Stimulated activated CD8-positive, alpha-beta memory T cell treated with anti-CD3 and anti-CD28 coated beads, Interleukin-2, amount 100 ng/mL, for 1 hour (primary cell): ENCODE measurements around the gene ZNF358.
"Not testable (repeated sequence)": the region's sequence is repeated elsewhere in the genome, so short reads cannot be mapped to it uniquely, and the experiment has no call there.

Source experiments
- DNase-seq, 2 donors: peaks; one replicate each; pipeline ENCODE4 v3.0.0-alpha.2; 2020; ENCODE audit warnings: low read depth in 2 of 2

Gene ZNF358

DNA sequence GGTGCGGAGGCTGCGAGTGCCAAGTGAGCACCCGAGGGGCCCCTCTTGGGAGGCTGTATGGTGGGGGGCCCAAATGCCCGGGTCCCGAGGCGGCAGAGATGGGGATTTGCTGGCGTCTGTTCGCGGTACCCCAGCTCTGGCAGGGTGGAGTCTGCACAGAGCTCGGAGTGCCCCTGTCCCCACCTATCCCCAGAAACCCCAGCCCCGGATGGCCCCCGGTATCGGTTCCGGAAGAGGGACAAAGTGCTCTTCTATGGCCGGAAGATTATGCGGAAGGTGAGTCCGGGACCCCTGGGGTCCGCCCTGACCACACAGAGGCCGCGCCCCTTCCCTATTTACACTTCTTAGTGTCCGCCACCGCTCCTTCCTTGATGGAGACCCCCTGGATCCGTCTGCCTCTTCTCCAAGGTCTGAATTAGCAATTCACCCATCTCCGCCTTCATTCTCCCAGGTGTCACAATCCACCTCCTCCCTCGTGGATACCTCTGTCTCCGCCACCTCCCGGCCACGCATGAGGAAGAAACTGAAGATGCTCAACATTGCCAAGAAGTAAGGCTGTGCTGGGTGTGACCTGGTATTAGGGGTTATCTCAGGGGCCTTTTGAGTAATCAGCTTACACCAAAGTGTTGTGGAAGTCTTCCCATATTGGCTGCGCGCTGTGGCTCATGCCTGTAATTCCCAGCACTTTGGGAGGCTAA, 20.2 kb downstream of the ZNF358 start:
- no peak for DNase-seq

DNA sequence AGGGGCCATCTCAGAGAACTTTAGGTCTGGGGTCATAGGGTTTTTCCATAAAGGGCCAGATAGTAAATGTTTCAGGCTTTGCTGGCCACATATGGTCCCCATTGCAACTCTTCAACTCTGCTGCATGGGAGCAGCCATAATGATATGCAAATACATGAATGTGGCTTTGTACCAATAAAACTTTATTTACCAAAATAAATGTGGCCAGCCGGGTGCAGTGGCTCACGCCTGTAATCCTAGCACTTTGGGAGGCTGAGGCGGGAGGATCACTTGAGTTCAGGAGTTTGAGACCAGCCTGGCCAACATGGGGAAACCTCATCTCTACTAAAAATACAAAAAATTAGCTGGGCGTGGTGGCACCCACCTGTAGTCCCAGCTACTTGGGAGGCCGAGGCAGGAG, 23.1 kb downstream of the ZNF358 start:
- DNase-seq: not testable (repeated sequence)

DNA sequence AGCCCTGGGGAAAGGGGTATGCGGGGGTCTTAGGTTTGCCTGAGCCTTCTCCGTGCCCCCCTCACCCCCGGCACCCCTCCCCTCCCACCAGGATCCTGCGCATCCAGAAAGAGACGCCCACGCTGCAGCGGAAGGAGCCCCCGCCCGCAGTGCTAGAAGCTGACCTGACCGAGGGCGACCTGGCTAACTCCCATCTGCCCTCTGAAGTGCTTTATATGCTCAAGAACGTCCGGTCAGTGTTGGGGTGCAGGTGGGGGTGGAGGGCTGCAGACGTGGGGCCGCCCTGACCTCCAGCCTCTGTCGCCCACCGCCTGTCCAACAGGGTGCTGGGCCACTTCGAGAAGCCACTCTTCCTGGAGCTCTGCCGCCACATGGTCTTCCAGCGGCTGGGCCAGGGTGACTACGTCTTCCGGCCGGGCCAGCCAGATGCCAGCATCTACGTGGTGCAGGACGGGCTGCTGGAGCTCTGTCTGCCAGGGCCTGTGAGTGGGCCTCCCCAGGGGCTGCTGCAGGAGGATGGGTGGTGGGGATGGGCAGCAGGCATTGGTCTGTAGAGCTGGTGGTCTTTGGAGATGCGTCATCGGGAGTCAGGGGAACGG, 24.0 kb downstream of the ZNF358 start:
- no peak for DNase-seq

DNA sequence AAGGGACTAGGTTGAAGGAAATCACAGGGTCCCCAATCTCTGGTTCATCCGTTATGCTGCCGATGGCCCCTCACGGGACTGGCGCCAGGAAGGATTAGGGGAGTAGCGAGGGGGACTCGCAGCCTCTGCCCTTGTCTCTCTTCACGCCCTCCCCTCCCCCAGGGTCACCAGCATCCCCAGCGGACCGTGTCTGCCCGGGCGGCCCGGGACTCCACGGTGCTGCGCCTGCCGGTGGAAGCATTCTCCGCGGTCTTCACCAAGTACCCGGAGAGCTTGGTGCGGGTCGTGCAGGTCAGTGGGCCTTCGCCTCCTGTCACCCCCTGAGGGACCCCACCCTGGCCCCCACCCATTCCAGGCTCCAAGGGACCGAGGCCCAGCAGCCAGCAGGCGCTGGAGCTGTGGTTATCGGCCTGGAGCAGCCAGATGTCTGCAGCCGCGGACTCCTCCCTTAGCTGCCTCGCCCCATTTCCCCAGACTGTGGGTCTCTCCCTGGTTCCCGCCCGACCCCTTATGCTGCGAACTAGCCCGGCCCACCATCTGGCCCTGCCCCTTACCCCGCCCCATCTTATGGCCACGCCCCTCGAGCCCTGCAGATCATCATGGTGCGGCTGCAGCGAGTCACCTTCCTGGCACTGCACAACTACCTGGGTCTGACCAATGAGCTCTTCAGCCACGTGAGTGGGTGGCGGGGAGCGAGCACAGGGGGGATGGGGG, 25.0 kb downstream of the ZNF358 start:
- no peak for DNase-seq

DNA sequence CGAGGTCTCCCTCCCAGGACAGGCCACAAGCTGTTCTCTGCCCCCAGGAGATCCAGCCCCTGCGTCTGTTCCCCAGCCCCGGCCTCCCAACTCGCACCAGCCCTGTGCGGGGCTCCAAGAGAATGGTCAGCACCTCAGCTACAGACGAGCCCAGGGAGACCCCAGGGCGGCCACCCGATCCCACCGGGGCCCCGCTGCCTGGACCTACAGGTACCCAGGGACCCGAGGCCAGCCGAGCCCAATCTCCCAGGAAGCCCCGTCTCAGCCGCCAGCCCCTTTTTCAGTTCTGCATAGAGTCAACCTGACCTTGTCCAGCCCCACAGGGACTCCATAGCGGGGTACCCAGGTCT, 25.5 kb downstream of the ZNF358 start:
- no peak for DNase-seq

DNA sequence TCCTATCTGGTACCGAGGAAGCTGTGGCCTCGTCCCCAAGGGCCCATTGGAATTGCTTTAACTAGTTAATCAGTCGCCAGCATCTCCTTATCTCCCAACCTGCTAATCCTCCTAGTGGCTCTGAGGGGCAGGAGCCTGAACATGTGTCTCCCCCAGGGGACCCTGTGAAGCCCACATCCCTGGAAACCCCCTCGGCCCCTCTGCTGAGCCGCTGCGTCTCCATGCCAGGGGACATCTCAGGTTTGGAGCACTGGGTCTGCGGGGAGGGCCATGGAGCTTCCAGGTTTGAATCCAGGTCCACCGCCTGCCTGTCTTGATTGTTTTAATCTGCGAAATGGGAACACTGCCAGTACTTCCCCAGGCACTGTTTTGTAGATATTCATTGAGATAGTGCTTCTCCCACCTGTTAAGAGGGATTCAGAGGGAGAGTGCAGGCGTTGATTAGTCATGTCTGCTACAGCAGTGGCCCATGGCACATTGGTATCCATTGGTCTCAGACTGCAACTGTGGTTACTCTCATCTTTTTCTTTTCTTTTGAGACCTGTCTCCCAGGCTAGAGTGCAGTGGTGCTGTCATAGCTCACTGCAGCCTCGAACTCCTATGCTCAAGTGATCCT, 26.0 kb downstream of the ZNF358 start:
- no peak for DNase-seq

DNA sequence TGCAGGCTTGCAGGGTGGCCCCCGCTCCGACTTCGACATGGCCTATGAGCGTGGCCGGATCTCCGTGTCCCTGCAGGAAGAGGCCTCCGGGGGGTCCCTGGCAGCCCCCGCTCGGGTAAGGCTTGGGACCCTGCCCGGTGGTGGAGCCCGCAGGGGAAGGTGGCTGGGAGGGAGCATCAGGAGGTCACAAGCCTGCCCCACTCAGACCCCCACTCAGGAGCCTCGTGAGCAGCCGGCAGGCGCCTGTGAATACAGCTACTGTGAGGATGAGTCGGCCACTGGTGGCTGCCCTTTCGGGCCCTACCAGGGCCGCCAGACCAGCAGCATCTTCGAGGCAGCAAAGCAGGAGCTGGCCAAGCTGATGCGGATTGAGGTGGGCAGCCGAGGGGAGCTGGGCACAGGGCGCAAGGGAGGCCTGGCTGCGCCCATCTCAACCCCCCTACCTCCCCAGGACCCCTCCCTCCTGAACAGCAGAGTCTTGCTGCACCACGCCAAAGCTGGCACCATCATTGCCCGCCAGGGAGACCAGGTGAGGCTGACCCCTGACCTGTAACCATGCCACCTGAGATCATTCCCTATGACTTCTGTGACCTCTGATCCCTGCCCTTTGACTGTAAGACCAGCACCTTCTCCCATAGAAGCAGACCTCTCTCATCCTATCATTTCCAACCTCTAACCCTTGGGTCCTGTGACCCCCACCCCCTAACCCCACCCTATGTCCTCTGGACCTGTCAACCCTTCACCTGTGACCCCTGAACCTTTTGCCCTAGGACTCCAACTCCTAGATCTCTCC, 26.8 kb downstream of the ZNF358 start:
- no peak for DNase-seq

DNA sequence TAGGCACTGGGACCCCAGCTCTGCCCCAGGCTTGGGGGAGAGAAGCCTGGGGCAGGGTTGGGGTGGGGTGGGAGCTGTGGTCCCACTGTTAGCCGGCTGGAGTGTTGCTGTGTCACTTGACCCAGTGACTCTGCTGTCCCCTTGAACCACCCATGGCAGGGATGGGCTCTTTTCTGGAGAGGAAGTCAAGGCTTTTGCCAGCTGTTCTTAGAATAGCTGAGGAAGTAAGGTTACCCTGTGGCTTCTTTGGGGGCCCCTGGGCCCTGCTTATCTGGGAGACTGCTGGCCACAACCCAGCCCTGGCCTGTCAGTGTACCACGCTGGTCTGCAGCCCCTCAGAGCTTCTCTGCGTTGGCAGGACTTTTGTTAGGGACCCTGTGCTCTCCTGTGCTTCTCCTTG, 28.7 kb downstream of the ZNF358 start:
- no peak for DNase-seq

DNA sequence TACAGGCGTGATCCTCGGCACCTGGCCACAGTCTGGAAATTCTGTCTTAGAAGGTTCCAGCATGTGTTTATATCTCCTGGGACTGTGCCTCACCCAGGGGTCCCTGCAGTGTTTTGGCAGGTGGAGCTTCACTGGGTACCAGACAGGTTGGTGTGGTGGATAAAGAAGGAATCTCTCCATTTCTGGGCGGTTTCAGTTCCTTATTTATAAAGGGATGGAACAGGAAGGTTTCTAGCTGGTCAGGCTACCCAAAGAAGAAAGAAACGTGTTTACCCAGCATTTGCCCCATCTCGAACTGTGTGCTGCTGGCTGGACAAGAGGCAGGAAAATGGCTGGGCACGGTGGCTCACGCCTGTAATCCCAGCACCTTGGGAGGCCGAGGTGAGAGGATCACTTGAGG, 29.4 kb downstream of the ZNF358 start:
- no peak for DNase-seq

DNA sequence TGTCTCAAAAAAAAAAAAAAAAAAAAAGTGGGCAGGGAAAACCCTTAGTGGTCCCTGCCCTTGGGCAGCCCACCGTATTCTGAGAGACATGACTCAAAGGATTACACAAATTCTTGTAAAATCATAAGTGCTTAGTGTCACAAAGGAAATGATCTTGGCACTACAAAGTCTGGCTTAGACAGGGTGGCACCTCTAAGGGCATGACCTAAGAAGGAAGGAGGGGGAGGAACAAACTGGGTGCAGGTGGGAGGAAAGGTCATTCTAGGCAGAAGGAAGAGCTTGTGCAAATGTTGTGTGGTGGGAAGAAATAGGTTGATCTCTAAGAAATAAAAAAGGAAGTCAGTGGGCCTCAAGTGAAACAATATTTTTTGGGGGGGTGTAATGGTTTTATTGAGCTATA, 30.0 kb downstream of the ZNF358 start:
- no peak for DNase-seq

DNA sequence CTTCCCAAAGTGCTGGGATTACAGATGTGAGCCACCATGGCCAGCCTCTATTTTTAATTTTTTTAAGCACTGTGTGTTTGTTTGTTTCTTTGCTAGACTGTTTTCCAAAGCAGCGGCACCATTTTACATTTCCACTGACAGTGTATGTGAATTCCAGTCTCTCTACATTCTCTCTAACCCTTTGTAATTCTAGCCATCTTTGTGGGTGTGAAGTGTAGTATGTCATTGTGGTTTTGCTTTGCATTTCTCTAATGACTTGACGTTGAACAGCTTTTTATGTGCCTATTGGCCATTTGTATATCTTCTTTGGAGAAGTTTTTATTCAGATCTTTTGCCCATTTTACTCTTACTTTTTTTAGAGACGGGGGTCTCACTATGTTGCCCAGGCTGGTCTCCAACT, 31.3 kb downstream of the ZNF358 start:
- no peak for DNase-seq

DNA sequence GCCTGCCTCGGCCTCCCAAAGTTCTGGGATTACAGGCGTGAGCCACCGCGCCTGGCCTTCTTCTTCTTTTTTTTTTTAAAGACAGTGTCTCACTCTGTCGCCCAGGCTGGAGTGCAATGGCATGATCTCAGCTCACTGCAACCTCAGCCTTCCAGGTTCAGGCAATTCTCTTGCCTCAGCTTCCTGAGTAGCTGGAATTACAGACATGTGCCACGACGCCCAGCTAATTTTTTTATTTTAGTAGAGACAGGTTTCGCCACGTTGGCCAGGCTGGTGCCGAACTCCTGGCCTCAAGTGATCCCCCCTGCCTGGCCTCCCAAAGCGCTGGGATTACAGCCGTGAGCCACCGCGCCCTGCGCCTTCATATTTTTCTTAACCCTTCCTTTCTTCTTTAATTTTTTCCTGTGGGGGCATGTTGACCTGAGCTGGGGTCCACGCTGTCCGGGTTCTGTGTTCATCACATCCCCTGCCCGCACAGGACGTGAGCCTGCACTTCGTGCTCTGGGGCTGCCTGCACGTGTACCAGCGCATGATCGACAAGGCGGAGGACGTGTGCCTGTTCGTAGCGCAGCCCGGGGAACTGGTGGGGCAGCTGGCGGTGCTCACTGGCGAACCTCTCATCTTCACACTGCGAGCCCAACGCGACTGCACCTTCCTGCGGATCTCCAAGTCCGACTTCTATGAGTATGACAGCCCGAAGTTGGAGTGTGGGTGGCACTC, 33.7 kb downstream of the ZNF358 start:
- no peak for DNase-seq

DNA sequence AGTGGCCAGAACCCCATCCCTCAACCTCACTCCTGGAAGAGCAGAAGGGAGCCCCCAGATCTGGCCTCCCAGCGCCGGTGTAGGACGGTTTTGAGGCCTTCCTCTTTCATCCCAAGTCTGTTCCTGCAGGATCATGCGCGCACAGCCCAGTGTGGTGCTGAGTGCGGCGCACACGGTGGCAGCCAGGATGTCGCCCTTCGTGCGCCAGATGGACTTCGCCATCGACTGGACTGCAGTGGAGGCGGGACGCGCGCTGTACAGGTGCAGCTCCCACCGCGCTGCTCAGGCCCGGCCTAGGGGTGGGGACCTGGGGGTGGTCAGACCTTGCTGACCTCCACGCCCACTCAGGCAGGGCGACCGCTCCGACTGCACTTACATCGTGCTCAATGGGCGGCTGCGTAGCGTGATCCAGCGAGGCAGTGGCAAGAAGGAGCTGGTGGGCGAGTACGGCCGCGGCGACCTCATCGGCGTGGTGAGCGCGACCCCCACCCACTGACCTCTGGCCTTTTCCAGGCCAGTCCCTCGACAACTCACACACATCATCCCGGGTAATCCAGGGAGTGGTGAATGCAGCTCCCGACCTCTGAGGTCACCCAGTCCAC, 34.4 kb downstream of the ZNF358 start:
- no peak for DNase-seq

DNA sequence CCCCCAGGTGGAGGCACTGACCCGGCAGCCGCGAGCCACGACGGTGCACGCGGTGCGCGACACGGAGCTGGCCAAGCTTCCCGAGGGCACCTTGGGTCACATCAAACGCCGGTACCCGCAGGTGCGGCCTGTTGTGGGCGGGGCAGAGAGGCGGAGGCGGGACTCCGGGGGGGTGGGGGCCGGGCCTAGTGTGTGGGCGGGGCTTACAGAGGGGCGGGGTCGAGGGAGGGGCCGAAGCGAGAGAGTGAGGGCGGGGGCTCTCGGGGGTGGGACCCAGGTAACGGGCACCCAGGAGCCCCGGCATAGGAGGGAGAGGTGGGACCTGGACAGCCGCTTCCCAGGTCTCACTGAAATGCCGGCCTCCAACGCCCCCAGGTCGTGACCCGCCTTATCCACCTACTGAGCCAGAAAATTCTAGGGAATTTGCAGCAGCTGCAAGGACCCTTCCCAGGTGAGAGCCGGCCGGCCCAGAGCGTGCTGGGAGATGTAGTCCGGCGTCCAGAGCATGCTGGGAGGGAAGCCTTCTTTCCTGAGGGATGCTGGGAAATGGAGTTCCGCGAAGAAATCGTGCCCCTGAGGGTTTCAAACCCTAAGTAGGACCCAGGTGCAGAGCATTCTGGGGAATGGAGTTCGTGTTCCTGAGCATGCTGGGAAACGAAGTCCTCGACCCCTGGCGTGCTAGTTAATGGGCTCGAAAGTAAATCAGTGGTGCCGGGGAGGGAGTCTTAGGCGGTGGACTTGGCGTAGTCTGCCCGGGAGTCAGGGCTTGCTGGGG, 35.3 kb downstream of the ZNF358 start:
- no peak for DNase-seq

DNA sequence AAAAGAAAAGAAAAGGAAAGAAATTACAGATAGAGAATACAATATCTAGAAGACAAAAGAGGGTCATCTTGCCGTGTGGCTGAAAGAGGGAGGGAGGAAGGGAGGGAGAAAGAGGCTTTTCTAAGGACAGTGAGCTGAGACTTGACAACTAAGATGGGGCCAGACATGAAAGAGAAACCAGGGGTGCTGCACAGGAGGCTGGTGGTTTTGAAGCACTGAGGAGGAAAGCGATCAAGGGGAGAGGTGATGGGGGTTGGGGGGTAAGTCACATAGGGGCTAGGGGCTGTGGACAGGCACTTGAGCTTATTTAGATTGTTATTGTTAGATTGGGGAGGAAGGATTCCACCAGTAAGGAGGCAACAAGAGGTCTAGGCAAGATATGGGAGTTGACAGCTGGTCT, 36.9 kb downstream of the ZNF358 start:
- DNase-seq: no peak

DNA sequence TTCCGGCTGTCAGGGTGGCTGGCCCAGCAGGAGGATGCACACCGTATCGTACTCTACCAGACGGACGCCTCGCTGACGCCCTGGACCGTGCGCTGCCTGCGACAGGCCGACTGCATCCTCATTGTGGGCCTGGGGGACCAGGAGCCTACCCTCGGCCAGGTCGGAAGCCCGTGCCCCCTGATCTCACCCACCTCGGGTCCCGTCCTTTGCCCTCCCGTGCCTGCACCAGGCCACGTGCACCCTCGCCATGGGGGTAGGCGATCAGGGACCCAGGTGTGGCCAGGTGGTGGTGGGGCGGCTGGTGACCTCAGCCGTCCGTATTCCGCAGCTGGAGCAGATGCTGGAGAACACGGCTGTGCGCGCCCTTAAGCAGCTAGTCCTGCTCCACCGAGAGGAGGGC, 38.7 kb downstream of the ZNF358 start:
- no peak for DNase-seq

DNA sequence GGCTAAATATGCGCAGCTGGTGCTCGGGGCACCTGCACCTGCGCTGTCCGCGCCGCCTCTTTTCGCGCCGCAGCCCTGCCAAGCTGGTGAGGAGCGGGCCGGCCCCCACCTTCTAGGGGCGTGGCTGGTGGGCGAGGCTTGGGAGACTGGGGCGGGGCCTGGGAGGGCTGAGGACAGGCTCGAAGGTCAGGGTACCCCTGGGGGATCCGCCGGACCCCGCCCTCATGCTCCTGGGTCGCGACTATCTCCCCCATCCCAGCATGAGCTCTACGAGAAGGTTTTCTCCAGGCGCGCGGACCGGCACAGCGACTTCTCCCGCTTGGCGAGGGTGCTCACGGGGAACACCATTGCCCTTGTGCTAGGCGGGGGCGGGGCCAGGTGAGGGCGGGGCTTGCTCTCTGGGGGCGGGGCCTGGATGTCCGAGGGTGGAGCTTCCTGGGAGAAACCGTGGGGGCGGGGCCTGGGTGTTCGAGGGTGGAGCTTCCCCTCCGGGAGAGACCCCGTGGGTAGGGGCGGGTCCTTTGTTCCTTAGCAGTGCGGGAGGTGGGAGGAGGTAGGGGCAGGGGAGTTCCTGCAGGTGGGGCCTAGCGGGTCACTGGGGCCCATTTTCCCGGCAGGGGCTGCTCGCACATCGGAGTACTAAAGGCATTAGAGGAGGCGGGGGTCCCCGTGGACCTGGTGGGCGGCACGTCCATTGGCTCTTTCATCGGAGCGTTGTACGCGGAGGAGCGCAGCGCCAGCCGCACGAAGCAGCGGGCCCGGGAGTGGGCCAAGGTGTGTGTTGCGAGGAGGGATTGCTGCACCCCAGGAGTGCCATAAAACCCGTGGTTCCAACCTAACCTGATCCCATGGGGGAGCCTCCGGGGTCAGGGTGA, 39.3 kb downstream of the ZNF358 start:
- DNase-seq: no peak

DNA sequence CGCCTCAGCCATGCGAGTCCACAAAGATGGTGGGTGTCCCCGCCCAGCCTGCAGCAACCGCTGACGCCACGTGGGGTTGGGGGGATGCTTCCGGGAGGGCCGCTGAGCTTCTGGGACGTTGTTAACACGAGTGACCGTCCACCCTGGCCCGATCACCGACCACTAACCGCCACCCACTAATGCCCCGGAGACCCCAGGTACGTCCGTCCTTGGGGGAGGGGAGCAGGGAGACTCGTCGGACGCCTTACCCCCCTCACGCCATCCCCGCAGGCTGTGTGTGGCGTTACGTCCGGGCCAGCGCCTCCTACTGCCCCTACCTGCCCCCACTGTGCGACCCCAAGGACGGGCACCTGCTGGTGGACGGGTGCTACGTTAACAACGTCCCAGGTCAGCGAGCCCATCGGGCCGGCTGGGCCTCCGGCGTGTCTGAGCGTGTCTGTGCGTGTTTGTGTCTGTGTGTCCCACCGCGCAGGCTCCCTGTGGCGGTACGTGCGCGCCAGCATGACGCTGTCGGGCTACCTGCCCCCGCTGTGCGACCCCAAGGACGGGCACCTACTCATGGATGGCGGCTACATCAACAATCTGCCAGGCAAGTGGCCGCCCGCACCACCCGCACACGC, 40.9 kb downstream of the ZNF358 start:
- no peak for DNase-seq

DNA sequence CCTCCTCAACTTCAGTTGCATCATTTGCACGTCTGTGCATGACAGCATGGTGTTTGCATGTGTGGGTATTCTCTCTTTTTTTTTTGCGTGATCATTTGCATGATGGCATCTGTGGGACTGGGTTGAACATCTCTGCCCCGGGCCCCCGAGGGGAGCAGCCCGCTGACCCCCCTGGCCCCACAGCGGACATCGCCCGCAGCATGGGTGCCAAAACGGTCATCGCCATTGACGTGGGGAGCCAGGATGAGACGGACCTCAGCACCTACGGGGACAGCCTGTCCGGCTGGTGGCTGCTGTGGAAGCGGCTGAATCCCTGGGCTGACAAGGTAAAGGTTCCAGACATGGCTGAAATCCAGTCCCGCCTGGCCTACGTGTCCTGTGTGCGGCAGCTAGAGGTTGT, 42.8 kb downstream of the ZNF358 start:
- no peak for DNase-seq
